Measurements from ENCODE around the gene PIM2. TPM values are rescaled to one million over a fixed set of nuclear protein-coding genes. Genes with fewer than 3 reads are reported as not detected.

The PIM2 gene
- total RNA-seq, 4 donors from 2014 or later: 4.7 to 7.4 (median 7.0) TPM

- Histone ChIP-seq H3K9me3 (no peaks in the 10 kb centered on the region), H3K27me3 (no peaks in the 10 kb centered on the region), H3K36me3 (peaks cover 0 to 31% of the 10 kb centered on the region in 2 donors), H3K4me1 (peaks cover 0 to 30% (median 7%) of the 10 kb centered on the region in 3 donors), H3K27ac (peak overlapping the region in 3 of 4 donors; percentile 83 to 88 (median 88)), H3K4me3 (no peak overlapping the region)
- ATAC-seq: no peak
- TF ChIP-seq POLR2A (IDR thresholded peaks at IDR 0.05): no peak
- WGBS, 2 donors (ENCODE audit: low coverage in 1 of 2): 18 to 70% methylated on average over 4 to 6 of the region's 8 CpGs
These were observed 1.3 kb upstream of the PIM2 start for GRCh38 chrX:48919947-48920717.

GRCh38 chrX:48919360-48919841 lies 577 bp upstream of the PIM2 start:
- Histone ChIP-seq H3K4me3 (peak overlapping the region; percentile 64), H3K27me3 (no peaks in the 10 kb centered on the region), H3K9me3 (no peaks in the 10 kb centered on the region), H3K27ac (peak overlapping the region; percentile 57 to 88 (median 86)), H3K4me1 (peaks cover 0 to 30% (median 7%) of the 10 kb centered on the region in 3 donors), H3K36me3 (peaks cover 0 to 33% of the 10 kb centered on the region in 2 donors)
- peak; percentile 20 for ATAC-seq
- TF ChIP-seq POLR2A (IDR thresholded peaks at IDR 0.05) (no peak), POLR2AphosphoS5 (IDR thresholded peaks at IDR 0.05) (no peak), CTCF (IDR thresholded peaks at IDR 0.05) (no peak), EP300 (IDR thresholded peaks at IDR 0.05) (no peak)
- 37% methylated on average over 10 of the region's 15 CpGs; no CpG with 5 or more reads in 1 of the 2 donors for whole genome bisulfite sequencing, 2 donors (ENCODE audit: low coverage in 1 of 2)

- no peak for ATAC-seq
These were observed 552 bp downstream of the PIM2 start for GRCh38 chrX:48918301-48918642.

GRCh38 chrX:48917139-48918001 lies 1.5 kb downstream of the PIM2 start:
- no peak for TF ChIP-seq POLR2A (IDR thresholded peaks at IDR 0.05)
- TF ChIP-seq POLR2AphosphoS5 (IDR thresholded peaks at IDR 0.05): no peak
- no peak for TF ChIP-seq EP300 (IDR thresholded peaks at IDR 0.05)
- TF ChIP-seq CTCF (IDR thresholded peaks at IDR 0.05): peak; percentile 89 to 93 (median 91)
- H3K36me3 ChIP-seq: peaks cover 0 to 24% of the 10 kb centered on the region in 2 donors
- WGBS, 2 donors (ENCODE audit: low coverage in 1 of 2): 42 to 95% methylated on average over 3 to 18 of the region's 27 CpGs
- no peaks in the 10 kb centered on the region for H3K9me3 ChIP-seq
- H3K27me3 ChIP-seq: no peaks in the 10 kb centered on the region
- H3K4me1 ChIP-seq: peaks cover 0 to 34% (median 7%) of the 10 kb centered on the region in 3 donors
- peak overlapping the region in 1 of 2 donors; percentile 64 for H3K4me3 ChIP-seq
- H3K27ac ChIP-seq: peak overlapping the region; percentile 56 to 88 (median 86)
- peak; percentile 74 for ATAC-seq

More at GRCh38 chrX:48918301-48918642, 552 bp downstream of the PIM2 start:
- H3K9me3 ChIP-seq: no peaks in the 10 kb centered on the region
- no CpG with 5 or more reads among the region's 23 CpGs for WGBS, 2 donors (ENCODE audit: low coverage in 1 of 2)
- no peaks in the 10 kb centered on the region for H3K27me3 ChIP-seq
- H3K27ac ChIP-seq: peak overlapping the region; percentile 79 to 88 (median 86)
- H3K4me1 ChIP-seq: peaks cover 0 to 30% (median 7%) of the 10 kb centered on the region in 3 donors
- peaks cover 0 to 33% of the 10 kb centered on the region in 2 donors for H3K36me3 ChIP-seq
- peak overlapping the region; percentile 64 for H3K4me3 ChIP-seq
- TF ChIP-seq POLR2A (IDR thresholded peaks at IDR 0.05) (no peak), CTCF (IDR thresholded peaks at IDR 0.05) (no peak), POLR2AphosphoS5 (IDR thresholded peaks at IDR 0.05) (no peak), EP300 (IDR thresholded peaks at IDR 0.05) (no peak)

Data from gastroesophageal sphincter (tissue), 4 donors.